Measurements from ENCODE around the gene SLC24A3. TPM values are rescaled to one million over a fixed set of nuclear protein-coding genes. Genes with fewer than 3 reads are reported as not detected.

SLC24A3 gene
- total RNA-seq, 1 experiment from 2014 or later, result 46.0 TPM

GRCh38 chr20:19401096-19401495, 188.7 kb downstream of the SLC24A3 start:
- no TSS peak for BruUV-seq (replicated peaks)
- Histone ChIP-seq H3K9me3 (ENCODE audit: low read depth, low read length, poor library complexity, severe bottlenecking) (peaks cover 17% of the 10 kb centered on the region), H3K4me3 (ENCODE audit: low read depth, low read length, poor library complexity, severe bottlenecking) (no peak overlapping the region), H3K4me1 (ENCODE audit: insufficient read depth, low read length, poor library complexity, severe bottlenecking) (peaks cover 50% of the 10 kb centered on the region), H3K27ac (ENCODE audit: low read depth, low read length, poor library complexity, severe bottlenecking) (no peak overlapping the region), H3K27me3 (replicated peaks; ENCODE audit: insufficient read depth, low read depth, low read length, poor library complexity) (no peaks in the 10 kb centered on the region), H3K36me3 (ENCODE audit: insufficient read depth, low read length, poor library complexity, severe bottlenecking) (peaks cover 12% of the 10 kb centered on the region)
- no peak for TF ChIP-seq EZH2 (IDR thresholded peaks at IDR 0.05; ENCODE audit: borderline replicate concordance, low read depth, low read length, poor library complexity, severe bottlenecking)
- no peak for TF ChIP-seq CTCF (conservative IDR thresholded peaks at IDR 0.05; ENCODE audit: low read depth, low read length)
- DNase-seq (ENCODE audit: low spot score), result no peak
- ChIA-PET CTCF (no interaction called here), POLR2A (ENCODE audit: low non-redundant PET) (no interaction called here)
- intact Hi-C loops (cut with micrococcal nuclease; ENCODE audit: unreplicated experiment), result no loop called here

GRCh38 chr20:19403549-19403948, 191.1 kb downstream of the SLC24A3 start:
- ChIA-PET CTCF (no interaction called here), POLR2A (ENCODE audit: low non-redundant PET) (no interaction called here)
- Histone ChIP-seq H3K36me3 (ENCODE audit: insufficient read depth, low read length, poor library complexity, severe bottlenecking) (peaks cover 9% of the 10 kb centered on the region), H3K27me3 (replicated peaks; ENCODE audit: insufficient read depth, low read depth, low read length, poor library complexity) (no peaks in the 10 kb centered on the region), H3K4me3 (ENCODE audit: low read depth, low read length, poor library complexity, severe bottlenecking) (no peak overlapping the region), H3K27ac (ENCODE audit: low read depth, low read length, poor library complexity, severe bottlenecking) (no peak overlapping the region), H3K4me1 (ENCODE audit: insufficient read depth, low read length, poor library complexity, severe bottlenecking) (peaks cover 39% of the 10 kb centered on the region), H3K9me3 (ENCODE audit: low read depth, low read length, poor library complexity, severe bottlenecking) (peaks cover 11% of the 10 kb centered on the region)
- no TSS peak for BruUV-seq (replicated peaks)
- intact Hi-C loops (cut with micrococcal nuclease; ENCODE audit: unreplicated experiment), result no loop called here
- TF ChIP-seq CTCF (conservative IDR thresholded peaks at IDR 0.05; ENCODE audit: low read depth, low read length) (no peak), EZH2 (IDR thresholded peaks at IDR 0.05; ENCODE audit: borderline replicate concordance, low read depth, low read length, poor library complexity, severe bottlenecking) (no peak)
- DNase-seq (ENCODE audit: low spot score), result no peak

- Histone ChIP-seq H3K4me1 (ENCODE audit: insufficient read depth, low read length, poor library complexity, severe bottlenecking) (peaks cover 47% of the 10 kb centered on the region), H3K27me3 (replicated peaks; ENCODE audit: insufficient read depth, low read depth, low read length, poor library complexity) (no peaks in the 10 kb centered on the region), H3K9me3 (ENCODE audit: low read depth, low read length, poor library complexity, severe bottlenecking) (no peaks in the 10 kb centered on the region), H3K4me3 (ENCODE audit: low read depth, low read length, poor library complexity, severe bottlenecking) (no peak overlapping the region), H3K27ac (ENCODE audit: low read depth, low read length, poor library complexity, severe bottlenecking) (no peak overlapping the region), H3K36me3 (ENCODE audit: insufficient read depth, low read length, poor library complexity, severe bottlenecking) (no peaks in the 10 kb centered on the region)
- no TSS peak for BruUV-seq (replicated peaks)
- ChIA-PET CTCF (no interaction called here), POLR2A (ENCODE audit: low non-redundant PET) (no interaction called here)
- TF ChIP-seq EZH2 (IDR thresholded peaks at IDR 0.05; ENCODE audit: borderline replicate concordance, low read depth, low read length, poor library complexity, severe bottlenecking) (no peak), CTCF (conservative IDR thresholded peaks at IDR 0.05; ENCODE audit: low read depth, low read length) (no peak)
- DNase-seq (ENCODE audit: low spot score), result no peak
- intact Hi-C loops (cut with micrococcal nuclease; ENCODE audit: unreplicated experiment), result loop anchor here (5.0 kb wide), 1 partner anchor 183 kb away; no protein-coding TSS in a partner anchor
Measured at GRCh38 chr20:19404826-19405225, 192.4 kb downstream of the SLC24A3 start.
